Retina (tissue), 1 donor: ENCODE measurements around the gene SKAP1.
"Not testable (repeated sequence)": the region's sequence is repeated elsewhere in the genome, so short reads cannot be mapped to it uniquely, and the experiment has no call there.

Experiments
- DNase-seq: peaks from one replicate; pipeline ENCODE4 v3.0.0-alpha.2; 2016

The SKAP1 gene

GRCh38 chr17:48278760-48279491 is 151.1 kb downstream of the SKAP1 start:
- no peak for DNase-seq

- DNase-seq, result no peak
These were observed 153.2 kb downstream of the SKAP1 start for GRCh38 chr17:48276776-48277175.

GRCh38 chr17:48270899-48271298 is 159.1 kb downstream of the SKAP1 start:
- no peak for DNase-seq

- DNase-seq, result no peak
These were observed 160.8 kb downstream of the SKAP1 start for GRCh38 chr17:48269209-48269608.

- DNase-seq, result no peak
These were observed 166.3 kb downstream of the SKAP1 start for GRCh38 chr17:48263731-48264035.

GRCh38 chr17:48262982-48263730 is 166.9 kb downstream of the SKAP1 start:
- DNase-seq, result no peak

GRCh38 chr17:48261297-48261880 is 168.6 kb downstream of the SKAP1 start:
- DNase-seq, result no peak

GRCh38 chr17:48259694-48260291 is 170.2 kb downstream of the SKAP1 start:
- DNase-seq, result no peak

GRCh38 chr17:48258331-48258730 is 171.7 kb downstream of the SKAP1 start:
- no peak for DNase-seq

- DNase-seq, result no peak
These were observed 174.3 kb downstream of the SKAP1 start for GRCh38 chr17:48255759-48256158.

- no peak for DNase-seq
These were observed 175.1 kb downstream of the SKAP1 start for GRCh38 chr17:48254896-48255295.

- DNase-seq, result no peak
These were observed 176.0 kb downstream of the SKAP1 start for GRCh38 chr17:48253975-48254374.

GRCh38 chr17:48251950-48252349 is 178.1 kb downstream of the SKAP1 start:
- DNase-seq, result no peak

- DNase-seq, result no peak
These were observed 179.1 kb downstream of the SKAP1 start for GRCh38 chr17:48250949-48251348.

GRCh38 chr17:48250059-48250458 is 180.0 kb downstream of the SKAP1 start:
- DNase-seq, result not testable (repeated sequence)

- no peak for DNase-seq
These were observed 182.4 kb downstream of the SKAP1 start for GRCh38 chr17:48247603-48248002.

GRCh38 chr17:48247038-48247437 is 183.0 kb downstream of the SKAP1 start:
- no peak for DNase-seq

GRCh38 chr17:48246612-48247011 is 183.4 kb downstream of the SKAP1 start:
- no peak for DNase-seq

GRCh38 chr17:48245465-48246033 is 184.5 kb downstream of the SKAP1 start:
- not testable (repeated sequence) for DNase-seq

- DNase-seq, result no peak
These were observed 185.2 kb downstream of the SKAP1 start for GRCh38 chr17:48244814-48245213.

- no peak for DNase-seq
These were observed 185.8 kb downstream of the SKAP1 start for GRCh38 chr17:48244121-48244711.

GRCh38 chr17:48241770-48242497 is 188.1 kb downstream of the SKAP1 start:
- no peak for DNase-seq
